A549 (cell line): ENCODE data around the gene CARD19. TPM values are rescaled to one million over a fixed set of nuclear protein-coding genes. Genes with fewer than 3 reads are reported as not detected.

Experiments
- ATAC-seq, 2 experiments: fragments of 200-7000 bp in 1 of 2; fragments of >200 bp in 1 of 2; cut with Nextera tagmentation in 1 of 2; cut with Tn5 transposase in 1 of 2; 3 replicates each; pipeline versions ENCODE4 v1.8.0 to v1.9.1; 2018 to 2020; ENCODE audit warnings: mild to moderate bottlenecking in 1 of 2, moderate library complexity in 1 of 2
- CTCF ChIA-PET: fragments of 300-600 bp; sonication (Branson Sonifier 250); formaldehyde crosslinking; extraction: SDS; loops from one replicate; lab custom pipeline; 2021; ENCODE audit warnings: antibody characterized with exemption, inconsistent platforms; lab: Yijun Ruan, JAX
- POLR2A ChIA-PET: fragments of 350-600 bp; formaldehyde crosslinking; extraction: SDS; loops from one replicate; lab custom pipeline; 2021; ENCODE audit warnings: antibody characterized with exemption, inconsistent platforms; lab: Yijun Ruan, JAX
- DNase-seq, 2 experiments: peaks; one replicate each; pipeline versions ENCODE4 v3.0.0 to v3.0.0-alpha.2; 2011 to 2016; ENCODE audit warnings: low read depth in 1 of 2, low spot score in 1 of 2
- FAIRE-seq: peaks from 2 replicates; lab custom pipeline; 2011; peaks lifted over from hg19 to GRCh38; lab: Jason Lieb, UNC
- H3K27ac ChIP-seq, 2 experiments: fragments of >200 bp; sonication (Bioruptor Twin); formaldehyde crosslinking; 3 replicates each; pipeline ENCODE4 v1.5.1; 2016 to 2017
- H3K4me1 ChIP-seq: fragments of >200 bp; sonication (Bioruptor Twin); formaldehyde crosslinking; 3 replicates; pipeline ENCODE4 v1.6.1; 2016
- H3K4me2 ChIP-seq: fragments of >200 bp; sonication (Bioruptor Twin); formaldehyde crosslinking; 3 replicates; pipeline ENCODE4 v1.6.1; 2016
- H3K4me3 ChIP-seq: fragments of >200 bp; sonication (Bioruptor Twin); formaldehyde crosslinking; 3 replicates; pipeline ENCODE4 v1.5.1; 2016
- H3K9me3 ChIP-seq: fragments of >200 bp; sonication (Bioruptor Twin); formaldehyde crosslinking; 3 replicates; pipeline ENCODE4 v1.6.1; 2016
- BCL3 ChIP-seq: fragments of >200 bp; sonication (Bioruptor Twin); formaldehyde crosslinking; IDR thresholded peaks from 3 replicates; pipeline ENCODE4 v1.6.1; 2016
- CTCF ChIP-seq: fragments of >200 bp; sonication (Bioruptor Twin); formaldehyde crosslinking; IDR thresholded peaks from 3 replicates; pipeline ENCODE4 v1.5.1; 2016
- EHMT2 ChIP-seq: fragments of 200-600 bp; sonication (generic); IDR thresholded peaks from 2 replicates; pipeline ENCODE4 v1.6.1; 2016; ENCODE audit warnings: antibody characterized with exemption, low read depth, mild to moderate bottlenecking, moderate library complexity
- EP300 ChIP-seq, 2 experiments: fragments of >200 bp; sonication (Bioruptor Twin); formaldehyde crosslinking; IDR thresholded peaks; 2 replicates in 1 of 2; 3 replicates in 1 of 2; pipeline ENCODE4 v1.6.1; 2016 to 2017
- ESRRA ChIP-seq: fragments of 150-350 bp; IDR thresholded peaks from 2 replicates; pipeline ENCODE4 v1.6.1; 2014; ENCODE audit warnings: mild to moderate bottlenecking, low read length, borderline replicate concordance
- HDAC2 ChIP-seq: fragments of 200-600 bp; sonication (generic); IDR thresholded peaks from 2 replicates; pipeline ENCODE4 v1.6.1; 2016
- HOXB5 ChIP-seq: fragments of 250-450 bp; sonication (Bioruptor Pico); IDR thresholded peaks from 2 replicates; pipeline ENCODE4 v1.5.0; 2020; ENCODE audit warnings: mild to moderate bottlenecking, moderate library complexity
- JUN ChIP-seq, 2 experiments: fragments of >200 bp; sonication (Bioruptor Twin); formaldehyde crosslinking; IDR thresholded peaks; 2 replicates in 1 of 2; 3 replicates in 1 of 2; pipeline ENCODE4 v1.6.1; 2016 to 2017
- NR3C1 ChIP-seq: fragments of >200 bp; sonication (Bioruptor Twin); formaldehyde crosslinking; IDR thresholded peaks from 3 replicates; pipeline ENCODE4 v1.6.1; 2017
- RFX5 ChIP-seq: fragments of 450-650 bp; IDR thresholded peaks from 2 replicates; pipeline ENCODE4 v1.7.1; 2014; ENCODE audit warnings: antibody characterized with exemption, mild to moderate bottlenecking, moderate library complexity
- SMC3 ChIP-seq: fragments of >200 bp; sonication (Bioruptor Twin); formaldehyde crosslinking; IDR thresholded peaks from 3 replicates; pipeline ENCODE4 v1.6.1; 2018; ENCODE audit warnings: inconsistent platforms
- TFCP2L1 ChIP-seq: fragments of 250-450 bp; sonication (Bioruptor Pico); IDR thresholded peaks from 2 replicates; pipeline ENCODE4 v1.5.0; 2021; ENCODE audit warnings: mild to moderate bottlenecking
- TP53 ChIP-seq: fragments of 250-450 bp; sonication (Bioruptor Pico); IDR thresholded peaks from 2 replicates; pipeline ENCODE4 v1.5.0; 2021; ENCODE audit warnings: mild to moderate bottlenecking, moderate library complexity
- USF2 ChIP-seq: fragments of 450-650 bp; IDR thresholded peaks from 2 replicates; pipeline ENCODE4 v1.6.1; 2014; ENCODE audit warnings: antibody characterized with exemption
- ZC3H11A ChIP-seq: fragments of 450-650 bp; IDR thresholded peaks from 2 replicates; pipeline ENCODE4 v1.6.1; 2014; ENCODE audit warnings: antibody characterized with exemption, mild to moderate bottlenecking
- WGBS: methylation state at CpG from one replicate; pipeline ENCODE4 v1.1.6; 2017; ENCODE audit errors: missing lambda C conversion rate; 5-methylcytosine and 5-hydroxymethylcytosine counted together
- polyA plus RNA-seq, 4 experiments: library from polyadenylated mRNA; depleted of rRNA in 3 of 4; stranded (reverse); fragments of >200 nt; fragmentation: RNase III in 1 of 4; extraction: RNeasy Plus Mini Kit Qiagen cat#74134 plus additional on column Dnase treatment in 1 of 4; gene quantifications; 2 replicates in 3 of 4; 3 replicates in 1 of 4; pipeline ENCODE4 v1.2.3, GENCODE V29; 2011 to 2017
- TF ChIP-seq, protein P1 (sequence below): fragments of 250-450 bp; sonication (Bioruptor Pico); IDR thresholded peaks from 2 replicates; pipeline ENCODE4 v1.5.0; 2020; ENCODE audit warnings: low read depth, mild to moderate bottlenecking, moderate library complexity

The CARD19 gene
- polyA plus RNA-seq, 2 of the 4 experiments (the other 2 are of a cell fraction): 27.6 to 30.3 TPM

- H3K9me3 ChIP-seq: peaks cover 13% of the 10 kb centered on the region
- no peak for TF ChIP-seq EP300 (IDR thresholded peaks at IDR 0.05)
- no peak for TF ChIP-seq TFCP2L1 (CRISPR knock-in tag)
- TF ChIP-seq HOXB5 (CRISPR knock-in tag): no peak
- TF ChIP-seq, all 56 proteins: peak for 0
- H3K4me1 ChIP-seq: no peaks in the 10 kb centered on the region
- ChIA-PET CTCF (interaction anchor here (2.4 kb wide), 1 partner anchor 23 kb away, joined by 9 read pairs; no protein-coding TSS in a partner anchor), POLR2A (no interaction called here)
- H3K27ac ChIP-seq: no peak overlapping the region
- ATAC-seq: no peak
- 79% methylated on average over 4 of the region's 4 CpGs for WGBS
- H3K4me3 ChIP-seq: no peak overlapping the region
- DNase-seq: peak in 1 of 2 experiments; percentile 33
- no peak for FAIRE-seq
- H3K4me2 ChIP-seq: no peak overlapping the region
Observed at GRCh38 chr9:93085676-93086075, 10.3 kb upstream of the CARD19 start.

- Histone ChIP-seq H3K4me2 (no peak overlapping the region), H3K4me1 (peaks cover 7% of the 10 kb centered on the region; the same call in 2 of the 3 replicates), H3K27ac (no peak overlapping the region), H3K4me3 (no peak overlapping the region), H3K9me3 (peaks cover 19% of the 10 kb centered on the region)
- ATAC-seq (no peak), FAIRE-seq (no peak)
- POLR2A ChIA-PET: no interaction called here
- TF ChIP-seq TFCP2L1 (CRISPR knock-in tag) (no peak), USF2 (no peak), EHMT2 (no peak), TP53 (no peak), HDAC2 (no peak)
- TF ChIP-seq, all 56 proteins: peak for 0
- 76% methylated on average over 8 of the region's 8 CpGs for WGBS
- DNase-seq: no peak
- CTCF ChIA-PET: interaction anchor here (1.2 to 3.4 kb wide), 3 partner anchors 12 to 83 kb away, joined by 4 to 12 read pairs (median 9); no protein-coding TSS in a partner anchor
Observed at GRCh38 chr9:93086447-93087224, 9.4 kb upstream of the CARD19 start.

DNA sequence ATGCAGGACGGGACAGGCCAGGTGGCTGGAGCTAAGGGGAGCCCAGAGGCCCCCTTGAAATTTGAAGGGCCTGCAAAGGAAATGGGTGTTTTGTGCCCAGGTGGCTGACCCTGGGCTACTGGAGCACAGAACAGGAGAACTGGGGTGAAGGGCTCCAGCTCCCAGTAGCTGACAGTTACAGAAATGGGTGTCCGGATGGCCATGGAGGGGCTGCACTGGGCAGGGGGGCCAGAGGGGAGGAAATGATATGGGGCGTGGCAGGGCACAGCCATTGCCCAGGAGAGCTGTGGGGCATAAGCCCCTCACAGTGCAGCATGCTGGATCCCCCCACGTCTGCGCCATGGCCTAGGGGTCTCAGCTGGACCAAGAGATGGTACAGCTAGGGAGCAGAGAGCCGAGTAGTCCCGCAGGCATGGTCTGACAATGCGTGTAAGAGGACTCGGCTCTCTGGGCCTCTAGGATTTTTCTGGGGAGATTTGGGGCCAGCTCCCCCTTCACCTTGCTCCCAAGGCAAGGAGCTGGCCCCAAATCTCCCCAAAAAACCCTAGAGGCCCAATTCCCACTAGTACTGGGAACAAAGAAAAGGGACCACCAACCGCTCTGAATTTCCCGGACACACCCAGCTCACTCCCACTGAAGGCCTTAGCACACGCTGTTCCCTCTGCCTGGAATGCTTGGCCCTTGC is 7.9 kb upstream of the CARD19 start:
- FAIRE-seq: no peak
- peaks cover 22% of the 10 kb centered on the region for H3K4me1 ChIP-seq
- no peak overlapping the region for H3K27ac ChIP-seq
- no peak overlapping the region for H3K4me3 ChIP-seq
- ChIA-PET CTCF (interaction anchor here (1.3 to 3.4 kb wide), 2 partner anchors 24 to 85 kb away, joined by 4 to 12 read pairs; no protein-coding TSS in a partner anchor), POLR2A (no interaction called here)
- H3K9me3 ChIP-seq: peaks cover 19% of the 10 kb centered on the region
- DNase-seq: no peak
- no peak overlapping the region for H3K4me2 ChIP-seq
- 89% methylated on average over 12 of the region's 12 CpGs for WGBS
- no peak for ATAC-seq
- no peak for TF ChIP-seq RFX5

DNA sequence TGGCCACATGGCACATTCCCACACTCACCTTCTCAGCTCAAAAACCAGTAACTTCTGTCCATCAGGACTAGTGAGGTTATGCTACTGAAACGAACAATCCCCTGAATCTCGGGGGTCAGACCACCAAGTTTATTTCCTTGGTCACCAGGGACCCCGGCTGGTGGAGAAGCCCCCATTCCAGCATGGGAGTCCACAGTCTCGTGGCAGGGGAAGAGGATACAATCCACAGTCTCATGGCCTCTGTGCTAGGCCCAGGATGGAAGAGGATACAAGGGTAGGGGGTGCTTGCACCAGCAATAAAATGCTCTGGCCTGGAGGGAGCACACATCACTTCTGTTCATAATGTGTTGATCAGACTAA is 7.4 kb upstream of the CARD19 start:
- WGBS: 45% methylated on average over 4 of the region's 4 CpGs
- H3K9me3 ChIP-seq: peaks cover 19% of the 10 kb centered on the region

More for the DNA sequence above, 7.4 kb upstream of the CARD19 start:
- H3K4me1 ChIP-seq: peaks cover 27% of the 10 kb centered on the region
- no peak overlapping the region for H3K27ac ChIP-seq
- H3K4me3 ChIP-seq: no peak overlapping the region
- ATAC-seq: no peak
- POLR2A ChIA-PET: no interaction called here
- DNase-seq: no peak
- H3K4me2 ChIP-seq: no peak overlapping the region
- CTCF ChIA-PET: interaction anchor here (3.4 kb wide), 1 partner anchor 85 kb away, joined by 12 read pairs; no protein-coding TSS in a partner anchor
- no peak for FAIRE-seq
- TF ChIP-seq TP53 (no peak), ZC3H11A (no peak), SMC3 (no peak), BCL3 (no peak), ESRRA (no peak), CTCF (no peak), NR3C1 (no peak), JUN (IDR thresholded peaks at IDR 0.05) (no peak)
- TF ChIP-seq, protein P1, sequence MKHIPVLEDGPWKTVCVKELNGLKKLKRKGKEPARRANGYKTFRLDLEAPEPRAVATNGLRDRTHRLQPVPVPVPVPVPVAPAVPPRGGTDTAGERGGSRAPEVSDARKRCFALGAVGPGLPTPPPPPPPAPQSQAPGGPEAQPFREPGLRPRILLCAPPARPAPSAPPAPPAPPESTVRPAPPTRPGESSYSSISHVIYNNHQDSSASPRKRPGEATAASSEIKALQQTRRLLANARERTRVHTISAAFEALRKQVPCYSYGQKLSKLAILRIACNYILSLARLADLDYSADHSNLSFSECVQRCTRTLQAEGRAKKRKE (CRISPR knock-in tag): no peak
